Stimulated activated naive CD8-positive, alpha-beta T cell treated with anti-CD3 and anti-CD28 coated beads, Interleukin-15, Interleukin-2, amounts not matched to agents 100 ng/mL and 50 ng/mL, for 24 hours (primary cell): Measurements from ENCODE around the gene ZKSCAN4.
A peak's percentile ranks its signal among the peaks of the same experiment; 100 is the strongest.

Experiments used
- H3K27ac Mint-ChIP-seq: one replicate; pipeline ENCODE4 v1.8.0; 2021; ENCODE audit warnings: mild to moderate bottlenecking, mixed read lengths
- H3K27me3 Mint-ChIP-seq: one replicate; pipeline ENCODE4 v1.8.0; 2021; ENCODE audit warnings: mixed read lengths
- H3K36me3 Mint-ChIP-seq: one replicate; pipeline ENCODE4 v1.8.0; 2021; ENCODE audit warnings: low read depth, mixed read lengths
- H3K4me1 Mint-ChIP-seq: one replicate; pipeline ENCODE4 v1.8.0; 2021; ENCODE audit warnings: low read depth, mixed read lengths
- H3K4me3 Mint-ChIP-seq: one replicate; pipeline ENCODE4 v1.8.0; 2021; ENCODE audit warnings: mild to moderate bottlenecking, mixed read lengths
- H3K9me3 Mint-ChIP-seq: one replicate; pipeline ENCODE4 v1.8.0; 2021; ENCODE audit warnings: mixed read lengths

ZKSCAN4 gene

GRCh38 chr6:28225056-28225834 lies 26.8 kb downstream of the ZKSCAN4 start, which contains the start of gene ZSCAN9:
Gene ZSCAN9 (plus strand): TSS chr6:28225275. CDS start chr6:28227085, 1,810 bp downstream.
- Mint-ChIP-seq H3K27me3 (peaks cover 51% of the 10 kb centered on the region), H3K4me1 (peaks cover 12% of the 10 kb centered on the region), H3K9me3 (peaks cover 3% of the 10 kb centered on the region), H3K36me3 (peaks cover 14% of the 10 kb centered on the region), H3K27ac (peak within 1 kb of the TSS; percentile 78), H3K4me3 (peak within 1 kb of the TSS; percentile 87)

GRCh38 chr6:28224131-28225055 lies 27.7 kb downstream of the ZKSCAN4 start:
- peak overlapping the region; percentile 78 for H3K27ac Mint-ChIP-seq
- H3K27me3 Mint-ChIP-seq, result peaks cover 60% of the 10 kb centered on the region
- peaks cover 12% of the 10 kb centered on the region for H3K4me1 Mint-ChIP-seq
- peak overlapping the region; percentile 87 for H3K4me3 Mint-ChIP-seq
- H3K9me3 Mint-ChIP-seq, result peaks cover 3% of the 10 kb centered on the region
- peaks cover 14% of the 10 kb centered on the region for H3K36me3 Mint-ChIP-seq

GRCh38 chr6:28220257-28221133 lies 31.6 kb downstream of the ZKSCAN4 start:
- Mint-ChIP-seq H3K27me3 (peaks cover 89% of the 10 kb centered on the region), H3K36me3 (no peaks in the 10 kb centered on the region), H3K9me3 (peaks cover 3% of the 10 kb centered on the region), H3K27ac (no peak overlapping the region), H3K4me1 (peaks cover 16% of the 10 kb centered on the region), H3K4me3 (no peak overlapping the region)

GRCh38 chr6:28218312-28219248 lies 33.5 kb downstream of the ZKSCAN4 start:
- H3K4me1 Mint-ChIP-seq, result peaks cover 6% of the 10 kb centered on the region
- peaks cover 3% of the 10 kb centered on the region for H3K9me3 Mint-ChIP-seq
- H3K36me3 Mint-ChIP-seq, result no peaks in the 10 kb centered on the region
- peaks cover 90% of the 10 kb centered on the region for H3K27me3 Mint-ChIP-seq
- H3K27ac Mint-ChIP-seq, result no peak overlapping the region
- H3K4me3 Mint-ChIP-seq, result peak overlapping the region; percentile 81

GRCh38 chr6:28217890-28218289 lies 34.2 kb downstream of the ZKSCAN4 start:
- H3K27ac Mint-ChIP-seq, result no peak overlapping the region
- peaks cover 10% of the 10 kb centered on the region for H3K4me1 Mint-ChIP-seq
- H3K36me3 Mint-ChIP-seq, result no peaks in the 10 kb centered on the region
- peak overlapping the region; percentile 81 for H3K4me3 Mint-ChIP-seq
- peaks cover 90% of the 10 kb centered on the region for H3K27me3 Mint-ChIP-seq
- H3K9me3 Mint-ChIP-seq, result peaks cover 3% of the 10 kb centered on the region

- peaks cover 90% of the 10 kb centered on the region for H3K27me3 Mint-ChIP-seq
- H3K27ac Mint-ChIP-seq, result no peak overlapping the region
- H3K36me3 Mint-ChIP-seq, result no peaks in the 10 kb centered on the region
- no peak overlapping the region for H3K4me3 Mint-ChIP-seq
- H3K9me3 Mint-ChIP-seq, result no peaks in the 10 kb centered on the region
- peaks cover 21% of the 10 kb centered on the region for H3K4me1 Mint-ChIP-seq
Measured at GRCh38 chr6:28215425-28215824, 36.6 kb downstream of the ZKSCAN4 start.

- Mint-ChIP-seq H3K4me3 (peak overlapping the region; percentile 84), H3K9me3 (peaks cover 8% of the 10 kb centered on the region), H3K27ac (no peak overlapping the region), H3K27me3 (peaks cover 93% of the 10 kb centered on the region), H3K4me1 (peaks cover 21% of the 10 kb centered on the region), H3K36me3 (peaks cover 4% of the 10 kb centered on the region)
Measured at GRCh38 chr6:28213213-28213523, 38.9 kb downstream of the ZKSCAN4 start.

GRCh38 chr6:28212510-28213212 lies 39.4 kb downstream of the ZKSCAN4 start:
- Mint-ChIP-seq H3K27ac (peak overlapping the region; percentile 86), H3K4me1 (peaks cover 24% of the 10 kb centered on the region), H3K27me3 (peaks cover 93% of the 10 kb centered on the region), H3K9me3 (peaks cover 8% of the 10 kb centered on the region), H3K36me3 (peaks cover 4% of the 10 kb centered on the region), H3K4me3 (peak overlapping the region; percentile 84)

- Mint-ChIP-seq H3K36me3 (peaks cover 9% of the 10 kb centered on the region), H3K4me3 (peak overlapping the region; percentile 84), H3K9me3 (peaks cover 8% of the 10 kb centered on the region), H3K4me1 (peaks cover 31% of the 10 kb centered on the region), H3K27me3 (peaks cover 94% of the 10 kb centered on the region), H3K27ac (peak overlapping the region; percentile 33)
Measured at GRCh38 chr6:28211840-28212509, 40.1 kb downstream of the ZKSCAN4 start.

- Mint-ChIP-seq H3K27me3 (peaks cover 95% of the 10 kb centered on the region), H3K4me1 (peaks cover 31% of the 10 kb centered on the region), H3K36me3 (peaks cover 14% of the 10 kb centered on the region), H3K9me3 (peaks cover 14% of the 10 kb centered on the region), H3K27ac (no peak overlapping the region), H3K4me3 (no peak overlapping the region)
Measured at GRCh38 chr6:28209753-28210535, 42.1 kb downstream of the ZKSCAN4 start.

GRCh38 chr6:28208111-28208659 lies 43.9 kb downstream of the ZKSCAN4 start:
- peaks cover 31% of the 10 kb centered on the region for H3K4me1 Mint-ChIP-seq
- H3K36me3 Mint-ChIP-seq, result peaks cover 14% of the 10 kb centered on the region
- H3K27ac Mint-ChIP-seq, result no peak overlapping the region
- H3K27me3 Mint-ChIP-seq, result peaks cover 90% of the 10 kb centered on the region
- H3K4me3 Mint-ChIP-seq, result peak overlapping the region; percentile 83
- H3K9me3 Mint-ChIP-seq, result peaks cover 14% of the 10 kb centered on the region

GRCh38 chr6:28207510-28208110 lies 44.5 kb downstream of the ZKSCAN4 start:
- Mint-ChIP-seq H3K27ac (no peak overlapping the region), H3K9me3 (peaks cover 14% of the 10 kb centered on the region), H3K27me3 (peaks cover 85% of the 10 kb centered on the region), H3K4me1 (peaks cover 26% of the 10 kb centered on the region), H3K36me3 (peaks cover 14% of the 10 kb centered on the region), H3K4me3 (peak overlapping the region; percentile 83)
